HG03135 (cell line): ENCODE results near the gene YDJC.
"Not testable (repeated sequence)": the region's sequence is repeated elsewhere in the genome, so short reads cannot be mapped to it uniquely, and the experiment has no call there.

Experiments
- ATAC-seq: cut with Tn5 transposase; IDR thresholded peaks from one replicate; pipeline ENCODE4 v1.9.1; 2021; ENCODE audit warnings: mild to moderate bottlenecking, moderate library complexity; ENCODE audit not compliant: unreplicated experiment

Gene YDJC

DNA sequence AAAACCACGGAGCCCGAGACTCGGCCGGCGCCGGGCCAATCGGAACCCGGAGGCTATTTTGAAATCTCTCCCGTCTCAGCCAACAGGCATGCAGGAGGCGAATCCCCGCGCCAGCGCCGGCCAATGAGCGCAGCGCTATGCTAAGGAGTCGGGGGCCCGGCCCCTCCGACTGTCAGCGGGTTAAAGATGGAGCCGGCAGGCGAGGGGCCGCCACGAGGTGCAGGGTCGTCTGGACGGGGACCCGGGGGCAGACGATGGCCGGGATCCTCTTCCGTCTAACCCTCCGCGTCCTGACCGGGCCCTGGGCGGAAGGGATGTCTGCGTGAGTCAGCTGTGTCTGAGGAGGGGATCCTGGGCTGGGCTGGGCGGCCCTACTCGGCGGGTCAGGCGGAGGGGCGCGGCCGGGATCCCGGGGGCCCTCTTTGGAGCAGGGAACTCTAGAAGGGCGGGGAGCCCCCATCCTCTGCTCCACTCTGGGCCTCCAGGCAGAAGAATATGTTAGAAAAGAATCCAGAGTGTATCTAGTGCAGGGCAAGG lies 22.3 kb upstream of the YDJC start:
- ATAC-seq = peak; percentile 71

DNA sequence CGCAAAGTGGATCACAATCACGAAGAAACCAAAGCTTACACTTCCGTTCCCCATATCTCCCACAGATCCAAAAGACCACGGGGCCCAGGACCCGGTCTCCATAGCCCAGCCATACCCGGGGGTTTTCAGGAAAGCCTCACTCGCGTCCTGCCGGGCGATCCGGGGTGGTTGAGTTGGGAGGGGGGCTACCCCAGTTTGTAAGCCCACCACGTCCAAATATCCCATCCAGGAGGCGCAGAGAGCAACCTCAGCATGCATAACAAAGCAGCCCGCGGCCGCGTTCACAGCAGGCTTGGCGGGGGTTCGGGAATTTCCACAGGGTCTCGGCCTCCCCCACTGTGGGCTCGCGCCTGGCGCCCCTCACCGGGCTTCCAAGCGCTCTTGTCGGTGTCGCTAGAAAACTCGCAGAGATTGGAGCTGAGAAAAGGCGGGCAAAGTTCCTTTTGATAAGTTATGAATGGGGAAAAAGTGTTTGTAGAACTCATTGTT lies 21.7 kb upstream of the YDJC start:
- ATAC-seq = peak; percentile 9

DNA sequence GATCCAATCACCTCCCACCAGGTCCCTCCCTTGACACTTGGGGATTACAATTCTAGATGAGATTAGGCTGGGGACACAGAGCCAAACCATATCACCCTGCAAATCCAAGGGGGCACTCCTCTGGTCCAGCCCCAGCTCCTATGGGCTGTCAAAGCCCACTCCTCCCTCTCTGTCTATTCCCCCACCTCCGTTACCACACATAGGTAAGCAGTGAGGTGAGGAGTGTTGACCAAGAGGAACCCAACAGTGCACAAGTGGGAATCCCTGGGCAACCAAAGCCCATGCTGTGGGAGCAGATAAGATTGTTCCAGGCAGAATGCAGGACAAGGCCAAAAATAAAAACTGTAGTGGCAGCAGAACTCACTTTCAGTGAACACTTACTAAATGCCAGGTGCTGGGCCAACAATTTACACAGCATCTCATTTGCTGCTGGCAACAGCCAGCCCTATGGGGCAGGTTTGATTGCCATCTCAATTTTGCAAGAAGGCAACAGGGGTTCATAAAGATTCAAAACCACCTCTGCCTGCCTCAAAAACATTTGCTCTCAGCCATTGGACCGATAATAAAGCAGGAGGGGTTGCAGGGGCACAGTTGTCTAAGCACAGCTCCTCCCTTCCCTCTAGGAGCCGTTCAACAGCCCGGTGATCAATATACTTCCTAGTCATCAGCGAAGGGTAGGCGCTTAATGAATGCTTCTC lies 21.1 kb upstream of the YDJC start:
- no peak for ATAC-seq

DNA sequence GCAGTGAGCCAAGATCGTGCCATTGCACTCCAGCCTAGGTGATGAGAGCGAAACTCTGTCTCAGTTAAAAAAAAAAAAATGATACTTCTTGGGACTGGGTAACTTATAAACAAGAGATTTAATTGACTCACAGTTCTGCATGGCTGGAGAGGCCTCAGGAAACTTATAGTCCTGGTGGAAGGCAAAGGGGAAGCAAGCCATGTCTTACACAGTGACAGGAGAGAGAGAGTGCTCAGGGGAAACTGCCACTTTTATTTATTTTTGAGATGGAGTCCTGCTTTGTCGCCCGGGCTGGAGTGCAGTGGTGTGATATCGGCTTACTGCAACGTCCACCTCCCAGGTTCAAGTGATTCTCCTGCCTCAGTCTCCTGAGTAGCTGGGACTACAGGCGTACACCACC lies 20.5 kb upstream of the YDJC start:
- ATAC-seq = no peak

DNA sequence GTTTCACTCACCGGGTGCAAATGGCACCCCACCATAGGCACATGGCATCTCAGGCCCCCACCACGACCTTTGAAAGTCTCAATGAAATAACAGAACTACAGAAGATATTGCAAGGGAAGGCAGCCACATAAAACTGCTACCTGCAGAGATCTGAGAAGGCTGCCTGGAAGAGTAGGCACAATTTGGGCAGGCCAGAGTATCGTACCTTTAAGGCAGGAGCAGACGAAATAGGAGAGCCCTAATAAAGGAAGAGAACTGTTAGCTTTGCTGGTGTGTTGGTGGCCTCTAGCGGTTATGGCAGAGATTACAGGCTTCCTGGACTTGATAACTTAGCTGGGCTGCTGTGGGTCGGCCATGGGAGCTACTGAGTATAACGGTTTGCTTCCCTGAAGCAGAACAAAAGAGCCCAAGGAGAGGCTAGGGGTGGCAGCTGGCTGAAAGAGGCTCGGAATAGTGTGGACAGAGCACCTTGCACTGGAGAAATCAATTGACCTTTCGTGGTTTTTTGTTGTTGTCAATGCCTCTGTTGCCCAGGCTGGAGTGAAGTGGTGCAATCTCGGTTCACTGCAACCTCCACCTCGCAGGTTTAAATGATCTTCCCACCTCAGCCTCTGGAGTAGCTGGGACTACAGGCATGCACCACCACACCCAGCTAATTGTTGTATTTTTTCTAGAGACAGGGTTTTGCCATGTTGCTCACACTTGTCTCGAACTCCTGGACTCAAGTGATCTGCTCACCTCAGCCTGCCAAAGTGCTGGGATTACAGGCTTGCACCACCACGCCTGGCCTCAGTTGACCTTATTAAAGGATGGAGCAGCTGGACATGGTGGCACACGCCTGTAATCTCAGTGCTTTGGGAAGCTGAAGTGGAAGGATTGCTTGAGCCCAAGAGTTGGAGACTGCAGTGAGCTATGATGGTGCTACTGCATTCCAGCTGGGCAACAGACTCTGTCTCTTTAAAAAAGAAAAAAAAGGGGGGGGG lies 17.1 kb upstream of the YDJC start:
- no peak for ATAC-seq

DNA sequence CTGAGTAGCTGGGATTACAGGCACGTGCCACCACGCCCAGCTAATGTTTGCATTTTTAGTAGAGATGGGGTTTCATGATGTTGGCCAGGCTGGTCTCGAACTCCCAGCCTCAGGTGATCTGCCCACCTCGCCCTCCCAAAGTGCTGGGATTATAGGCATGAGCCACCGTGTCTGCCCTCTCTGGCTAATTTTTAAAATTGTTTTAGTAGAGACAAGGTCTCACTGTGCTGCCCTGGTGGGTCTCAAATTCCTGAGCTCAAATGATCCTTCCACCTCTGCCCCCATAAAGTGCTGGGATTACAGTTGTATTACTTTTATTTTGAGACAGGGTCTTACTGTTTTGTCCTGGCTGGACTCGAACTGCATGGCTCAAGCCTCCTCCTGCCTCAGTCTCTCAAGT lies 15.7 kb upstream of the YDJC start:
- ATAC-seq = not testable (repeated sequence)

DNA sequence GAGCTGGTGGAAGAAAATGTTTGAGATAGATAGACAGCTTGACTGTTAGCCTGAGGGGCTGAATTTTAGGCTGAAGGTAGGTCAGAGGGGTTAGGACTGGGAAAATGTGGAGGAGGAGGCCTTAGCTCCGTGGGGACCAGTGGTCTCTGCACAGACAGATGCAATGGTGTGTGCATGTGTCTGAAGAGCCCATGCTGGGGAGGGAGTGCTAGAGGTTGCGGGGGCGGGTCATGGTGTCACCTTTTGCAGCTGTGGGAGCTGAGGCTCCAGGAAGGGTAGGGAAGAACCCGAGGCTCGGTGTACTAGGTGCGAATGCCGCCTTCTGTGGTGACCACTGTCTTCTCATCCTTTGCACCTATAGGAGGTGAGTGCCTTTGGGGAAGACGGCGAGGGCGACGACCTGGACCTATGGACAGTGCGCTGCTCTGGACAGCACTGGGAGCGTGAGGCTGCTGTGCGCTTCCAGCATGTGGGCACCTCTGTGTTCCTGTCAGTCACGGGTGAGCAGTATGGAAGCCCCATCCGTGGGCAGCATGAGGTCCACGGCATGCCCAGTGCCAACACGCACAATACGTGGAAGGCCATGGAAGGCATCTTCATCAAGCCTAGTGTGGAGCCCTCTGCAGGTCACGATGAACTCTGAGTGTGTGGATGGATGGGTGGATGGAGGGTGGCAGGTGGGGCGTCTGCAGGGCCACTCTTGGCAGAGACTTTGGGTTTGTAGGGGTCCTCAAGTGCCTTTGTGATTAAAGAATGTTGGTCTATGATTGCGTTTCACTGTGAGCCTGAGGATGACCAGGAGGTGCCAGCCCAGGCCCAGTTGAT lies 13.9 kb upstream of the YDJC start:
- ATAC-seq = no peak

DNA sequence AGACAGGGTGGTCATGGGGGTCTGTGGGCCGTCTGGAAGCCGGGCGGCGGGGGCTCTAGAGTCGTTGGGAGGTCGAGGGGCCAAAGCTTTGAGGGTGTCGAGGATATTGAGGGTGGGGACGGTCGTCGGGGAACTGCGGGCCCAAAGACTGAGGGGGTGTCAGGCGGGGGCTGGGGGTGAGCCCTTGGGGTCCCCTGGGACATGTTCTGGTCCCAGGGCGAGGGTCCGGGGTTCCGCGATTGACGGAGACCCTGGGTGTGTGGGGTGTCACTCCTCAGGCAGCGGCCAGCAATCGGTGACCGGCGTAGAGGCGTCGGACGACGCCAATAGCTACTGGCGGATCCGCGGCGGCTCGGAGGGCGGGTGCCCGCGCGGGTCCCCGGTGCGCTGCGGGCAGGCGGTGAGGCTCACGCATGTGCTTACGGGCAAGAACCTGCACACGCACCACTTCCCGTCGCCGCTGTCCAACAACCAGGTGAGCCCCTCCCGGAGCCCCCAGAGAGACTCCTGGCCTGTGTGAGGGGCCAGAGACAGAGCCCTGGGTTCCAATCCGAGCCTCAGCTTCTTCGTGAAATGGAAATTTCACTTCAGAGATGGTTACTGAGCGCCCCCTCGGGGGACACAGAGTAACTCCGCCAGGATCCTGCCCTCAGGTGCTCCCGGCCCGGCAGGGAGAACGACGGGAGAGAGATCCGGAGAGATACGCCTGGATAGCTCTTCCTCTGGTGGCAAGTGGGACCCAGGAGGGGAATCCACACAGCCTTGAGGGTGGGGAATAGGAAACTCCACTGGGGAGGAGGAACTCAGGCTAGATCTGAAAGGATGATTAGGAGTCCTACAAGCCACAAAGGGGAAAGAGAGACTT lies 13.0 kb upstream of the YDJC start:
- ATAC-seq = no peak

DNA sequence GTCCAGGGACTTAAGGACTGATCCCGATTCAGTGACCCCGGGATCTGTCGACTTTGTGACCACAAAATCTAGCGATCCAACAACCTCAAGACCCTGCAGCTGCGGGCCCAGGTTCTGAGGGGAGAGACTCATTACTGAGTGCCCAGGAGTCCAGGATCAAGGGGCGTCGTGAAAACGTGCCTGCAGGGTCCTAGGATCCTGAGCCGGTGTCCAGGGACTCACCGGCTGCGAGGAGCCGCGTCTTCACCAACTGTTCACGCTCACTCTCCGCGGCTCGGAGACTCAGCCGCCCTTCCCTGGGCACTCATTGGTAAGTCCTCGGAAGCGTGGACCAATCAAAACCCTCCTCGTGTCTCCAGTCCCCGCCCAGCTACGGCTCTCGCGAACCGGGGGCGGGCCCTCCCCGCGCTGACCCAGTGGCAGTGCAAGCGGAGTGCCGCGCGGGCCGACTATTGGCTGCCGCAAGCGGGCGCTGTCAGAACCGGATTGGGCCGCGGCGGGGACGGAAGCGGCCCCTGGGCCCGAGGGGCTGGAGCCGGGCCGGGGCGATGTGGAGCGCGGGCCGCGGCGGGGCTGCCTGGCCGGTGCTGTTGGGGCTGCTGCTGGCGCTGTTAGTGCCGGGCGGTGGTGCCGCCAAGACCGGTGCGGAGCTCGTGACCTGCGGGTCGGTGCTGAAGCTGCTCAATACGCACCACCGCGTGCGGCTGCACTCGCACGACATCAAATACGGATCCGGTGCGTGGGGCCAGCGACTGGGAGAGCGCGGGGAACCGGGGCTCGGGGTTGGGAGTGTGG lies 12.2 kb upstream of the YDJC start, which contains the start of gene SDF2L1:
SDF2L1 (plus strand) TSS at position 514 of the 795 bp plus-strand sequence; CDS start at position 549, 35 bp downstream.
- peak; percentile 89 for ATAC-seq

DNA sequence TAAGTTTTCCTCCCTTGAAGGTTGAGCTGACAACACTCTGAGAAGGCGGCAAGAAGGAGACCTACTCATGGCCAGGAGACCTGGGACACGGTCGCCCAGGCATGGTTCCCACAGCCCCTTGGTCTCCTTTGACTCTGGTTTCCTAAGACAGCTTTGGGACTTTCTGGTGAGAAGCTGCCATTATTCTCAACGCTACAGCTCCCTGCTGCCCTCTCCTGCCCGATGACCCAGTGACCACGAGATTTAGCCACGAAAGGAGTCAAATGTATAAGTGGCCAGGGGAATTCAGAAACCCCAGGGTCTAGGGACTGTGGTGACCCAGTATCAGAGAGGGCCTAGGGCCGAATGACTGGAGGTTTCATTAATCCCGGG lies 11.6 kb upstream of the YDJC start:
- peak; percentile 4 for ATAC-seq

DNA sequence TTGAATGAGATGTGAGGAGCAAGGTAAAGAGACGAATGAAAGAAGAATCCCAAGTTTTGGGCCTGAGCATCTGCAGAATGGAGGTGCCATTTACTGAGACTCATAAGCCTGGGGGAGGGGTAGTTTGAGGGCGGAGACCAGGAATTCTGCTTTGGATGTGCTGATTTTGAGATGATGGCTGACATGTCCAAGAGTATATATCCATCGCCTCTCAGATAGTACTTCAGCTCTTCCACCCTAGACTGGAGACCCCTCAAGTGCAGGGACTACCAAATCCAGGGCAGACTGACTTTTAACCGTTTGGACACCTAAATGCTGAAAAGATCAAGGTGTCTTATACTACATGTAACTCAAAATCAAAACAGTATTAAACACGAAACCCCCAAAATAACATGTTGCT lies 11.0 kb upstream of the YDJC start:
- no peak for ATAC-seq

DNA sequence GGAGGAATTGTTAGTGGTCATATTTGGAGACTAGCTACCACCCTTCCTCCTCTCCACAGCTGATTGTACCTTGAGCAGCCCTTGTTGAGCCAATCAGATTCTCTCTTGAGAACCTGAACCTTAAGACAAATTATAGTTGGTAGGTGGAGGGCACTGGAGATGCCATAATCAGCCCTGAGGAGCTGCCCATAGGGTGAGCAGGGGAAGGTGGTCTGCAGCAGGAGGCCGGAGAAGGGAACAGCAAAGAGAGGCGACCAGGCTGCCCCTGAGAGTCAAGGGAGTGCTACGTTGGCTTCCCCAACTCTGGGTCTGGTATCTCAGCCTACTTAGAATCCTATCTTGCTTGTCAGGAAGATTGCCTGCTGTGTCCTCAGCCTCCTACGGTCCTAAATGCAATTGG lies 9.5 kb upstream of the YDJC start:
- ATAC-seq = no peak

DNA sequence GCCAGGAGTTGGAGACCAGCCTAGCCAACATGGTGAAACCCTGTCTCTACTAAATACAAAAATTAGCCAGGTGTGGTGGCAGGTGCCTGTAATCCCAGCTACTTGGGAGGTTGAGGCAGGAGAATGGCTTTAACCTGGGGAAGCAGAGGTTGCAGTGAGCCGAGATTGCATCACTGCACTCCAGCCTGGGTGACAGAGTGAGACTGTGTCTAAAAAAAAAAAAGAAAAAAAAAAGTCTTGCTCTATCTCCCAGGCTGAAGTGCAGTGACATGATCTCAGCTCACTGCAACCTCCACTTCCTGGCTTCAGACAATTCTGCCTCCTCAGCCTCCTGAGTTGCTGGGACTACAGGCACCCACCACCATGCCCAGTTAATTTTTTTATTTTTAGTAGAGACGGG lies 7.6 kb upstream of the YDJC start:
- not testable (repeated sequence) for ATAC-seq

DNA sequence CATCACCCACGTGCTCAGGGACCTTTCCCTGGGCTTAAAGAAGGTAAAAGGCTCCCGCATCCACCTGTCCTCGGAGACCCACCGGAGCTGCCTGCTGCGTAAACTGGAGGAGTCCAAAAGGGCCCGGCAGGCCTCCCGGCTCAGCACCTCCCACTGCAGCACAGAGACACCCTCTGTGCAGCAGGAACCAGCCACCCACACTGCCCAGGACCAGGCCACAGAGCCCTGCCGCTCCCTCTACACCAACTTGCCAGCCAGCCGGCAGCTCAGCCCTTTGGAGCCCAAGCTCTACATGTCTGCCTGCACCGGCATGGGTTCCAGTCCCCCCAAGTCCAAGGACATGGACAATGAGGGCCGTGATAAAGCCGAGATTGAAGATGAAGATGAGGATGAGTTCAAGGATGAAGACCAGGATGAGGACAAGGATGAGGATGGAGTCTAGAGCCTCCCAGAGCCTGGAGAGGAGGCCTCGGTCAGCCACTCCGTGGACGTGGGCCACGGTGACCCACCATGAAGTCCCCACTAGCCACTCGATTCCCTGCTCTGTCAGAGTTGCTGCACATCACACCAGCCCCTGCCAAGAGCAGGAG lies 6.9 kb upstream of the YDJC start:
- no peak for ATAC-seq

DNA sequence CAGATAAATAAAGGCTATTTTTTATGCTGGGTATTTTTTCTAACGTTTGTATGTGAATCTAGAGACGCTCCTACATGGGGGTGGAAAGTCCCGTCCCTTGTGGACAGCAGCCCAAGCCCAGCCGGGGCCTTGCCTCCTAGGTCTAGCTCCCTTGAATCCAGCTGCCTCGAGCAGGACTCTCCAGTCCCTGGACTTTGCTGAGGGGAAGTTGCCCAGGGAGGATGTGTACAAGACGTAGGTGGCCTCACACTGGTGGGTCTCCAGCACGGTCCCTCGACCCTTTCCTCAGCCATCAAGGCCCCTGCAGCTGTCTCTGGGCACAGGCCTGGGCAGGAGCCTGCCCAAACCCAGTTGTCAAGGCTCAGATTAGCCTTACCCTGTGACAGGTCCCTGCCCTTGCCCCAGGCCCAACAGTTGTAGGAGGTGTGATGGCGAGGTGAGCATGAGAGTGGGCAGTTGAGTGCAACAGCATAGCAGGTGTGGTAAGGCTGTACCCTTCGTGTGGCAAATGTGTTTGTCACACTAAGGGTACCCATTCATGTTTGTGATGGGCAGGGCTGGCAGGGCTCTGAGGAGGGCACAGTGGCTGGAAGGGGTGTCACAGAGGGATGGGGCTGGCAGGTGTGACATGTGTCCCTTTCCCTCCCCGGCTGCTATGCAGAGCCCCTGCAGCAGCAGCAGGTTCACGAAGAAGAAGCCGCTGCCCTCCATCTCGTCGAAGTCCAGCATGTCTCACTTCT lies 6.1 kb upstream of the YDJC start:
- ATAC-seq = no peak

DNA sequence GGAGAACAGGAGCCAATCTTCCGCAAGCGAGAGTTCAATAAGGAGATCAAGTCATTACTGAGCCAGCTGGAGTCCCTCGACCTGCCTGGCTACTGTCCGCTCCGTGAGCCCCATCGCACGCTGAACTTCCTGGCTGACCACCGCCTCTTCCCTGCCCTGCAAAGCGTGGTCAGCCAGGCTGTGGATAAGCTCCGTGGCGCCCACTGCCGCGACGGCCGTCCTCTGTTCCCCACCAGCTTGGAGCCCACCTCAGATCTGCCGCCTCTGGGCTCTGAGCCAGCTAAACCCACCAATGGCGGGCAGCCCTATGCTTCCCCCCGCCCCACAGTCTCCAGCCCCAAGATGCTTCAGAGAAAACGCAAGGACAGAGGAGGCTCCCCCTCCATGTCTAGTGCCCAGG lies 5.0 kb upstream of the YDJC start:
- no peak for ATAC-seq

DNA sequence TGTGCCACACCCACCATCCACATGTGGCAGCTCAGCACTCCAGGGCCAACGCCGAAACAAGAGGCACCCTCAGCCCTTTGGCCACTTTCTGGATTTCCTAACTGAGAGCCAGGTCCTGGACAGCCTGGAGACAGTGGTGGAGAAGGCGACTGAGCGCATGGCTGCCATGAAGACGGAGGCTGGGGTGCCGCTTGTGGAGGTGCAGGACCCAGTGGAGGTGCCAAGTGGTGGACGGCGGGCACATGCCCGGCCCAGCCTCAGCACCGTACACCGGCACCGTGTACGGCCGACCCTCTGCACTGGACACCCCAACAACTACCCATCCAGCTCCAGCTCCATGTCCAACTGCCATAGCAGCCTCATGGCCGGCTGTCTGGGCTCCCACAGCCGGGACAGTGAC lies 4.3 kb upstream of the YDJC start:
- no peak for ATAC-seq

DNA sequence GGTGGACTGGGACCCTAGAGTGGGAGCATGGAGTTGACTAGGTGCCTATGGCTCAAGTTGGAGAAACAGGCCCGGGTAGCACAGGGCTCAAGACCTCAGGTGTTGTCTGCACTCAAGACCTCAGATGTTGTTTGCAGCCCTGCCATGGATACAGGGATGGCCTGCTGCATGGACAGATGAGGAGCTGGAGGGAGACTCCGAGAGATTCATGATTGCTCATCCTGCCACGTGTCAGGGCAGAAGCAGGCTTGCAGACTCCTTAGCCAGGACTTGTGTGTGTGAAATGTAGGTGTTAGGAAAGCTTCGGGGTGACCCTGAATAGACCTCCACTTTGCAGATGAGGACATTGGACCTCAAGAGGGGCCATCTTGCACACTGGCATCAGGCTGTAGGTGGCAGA lies 3.7 kb upstream of the YDJC start:
- no peak for ATAC-seq
